ENCODE data around the gene GRB10.

DNA sequence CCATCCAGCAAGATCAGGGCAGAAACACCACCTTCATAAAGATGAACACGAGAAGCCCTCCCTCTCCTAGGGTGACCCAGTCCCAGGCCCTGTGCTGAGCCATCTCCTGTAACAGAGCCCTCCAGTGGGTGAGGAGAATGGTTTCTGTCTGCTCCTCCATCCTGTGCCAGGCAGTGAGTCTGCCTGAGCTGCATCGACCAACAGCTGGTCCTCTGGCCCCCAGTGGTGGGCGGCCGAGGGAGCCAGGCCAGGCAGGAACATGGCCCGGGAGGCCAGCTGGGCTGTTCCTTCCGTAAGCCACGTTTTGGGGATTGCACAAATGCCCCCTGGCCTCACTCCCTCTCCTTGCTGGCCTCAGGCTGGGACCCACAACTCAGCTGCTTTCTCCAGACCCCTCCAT is 73.5 kb downstream of the GRB10 start:
- TF ChIP-seq SPI1 (IDR thresholded peaks at IDR 0.05; ENCODE audit: low read depth, low read length) (no peak), POLR2A (IDR thresholded peaks at IDR 0.05; ENCODE audit: low read depth, low read length) (no peak), POLR2AphosphoS5 (IDR thresholded peaks at IDR 0.05; ENCODE audit: low read depth, low read length) (no peak)

All from GM12891 (cell line).